GM12892 (cell line): Measurements from ENCODE around the gene EPN2.

Source experiments
- POLR2A ChIP-seq: IDR thresholded peaks from 2 replicates; pipeline ENCODE4 v1.6.1; 2011; ENCODE audit warnings: low read depth, low read length, control low read depth
- TAF1 ChIP-seq: IDR thresholded peaks from 2 replicates; pipeline ENCODE4 v1.6.1; 2011; ENCODE audit warnings: low read depth, mild to moderate bottlenecking, control low read depth, low read length, borderline replicate concordance

- TF ChIP-seq POLR2A (no peak), TAF1 (no peak)
Observed at GRCh38 chr17:19254651-19255050, 17.5 kb downstream of the EPN2 start.
